NCI-H2196 treated with DMSO at 0.1 percent for 48 hours (cell line): ENCODE results near the gene EIF5A2.
"Not testable (repeated sequence)": the region's sequence is repeated elsewhere in the genome, so short reads cannot be mapped to it uniquely, and the experiment has no call there.

ENCODE experiments used
- DNase-seq: peaks from one replicate; lab custom pipeline; 2025; ENCODE audit not compliant: unreplicated experiment; lab: John Stamatoyannopoulos, UW

EIF5A2 gene

DNA sequence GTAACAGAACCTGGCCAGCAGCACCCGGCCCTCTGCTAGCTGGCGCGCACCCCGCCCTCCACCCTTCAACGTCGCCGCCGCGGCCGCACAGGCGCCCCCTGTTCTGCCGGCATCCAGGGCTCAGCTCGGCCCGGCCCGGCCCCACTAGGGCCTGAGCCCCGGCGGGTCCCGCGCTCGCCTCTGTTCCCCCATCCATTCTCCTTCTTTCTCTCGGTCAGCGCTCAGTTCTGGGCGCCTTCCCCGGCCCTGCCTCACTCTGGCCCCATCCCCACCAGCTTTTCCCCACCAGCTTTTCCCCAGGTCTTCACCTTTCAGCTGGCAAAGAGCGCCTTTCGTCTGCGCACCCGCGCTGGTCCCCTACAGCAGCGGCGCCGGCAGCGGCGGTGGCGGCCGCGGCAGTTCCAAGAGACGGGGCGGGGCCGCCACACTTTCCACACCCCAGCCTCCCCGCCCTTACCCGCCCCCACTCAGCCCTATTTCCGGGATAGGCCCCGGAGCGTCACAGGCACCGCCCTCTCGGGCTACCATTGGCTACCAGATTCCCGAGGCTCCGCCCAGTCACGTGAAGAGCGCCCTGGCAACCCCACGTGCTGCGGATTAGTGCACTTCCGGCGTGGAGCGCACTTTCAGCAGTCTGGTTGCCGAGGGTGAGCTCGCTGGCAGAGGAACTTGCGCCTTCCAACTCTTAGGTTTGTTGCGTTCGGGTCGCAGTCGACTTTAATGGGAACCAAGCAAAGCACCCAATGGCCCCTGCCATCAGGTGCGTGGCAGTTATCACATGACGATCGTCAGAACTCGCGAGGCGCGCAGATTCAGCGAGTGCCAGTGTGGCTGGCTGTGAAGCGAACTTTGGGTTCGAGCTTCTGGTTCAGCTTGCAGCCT is at the start of gene EIF5A2:
Gene EIF5A2, minus strand, starts transcription at position 403 of the 882 bp plus-strand sequence. CDS start 831 bp downstream, outside the sequence.
- DNase-seq = peak; percentile 96

DNA sequence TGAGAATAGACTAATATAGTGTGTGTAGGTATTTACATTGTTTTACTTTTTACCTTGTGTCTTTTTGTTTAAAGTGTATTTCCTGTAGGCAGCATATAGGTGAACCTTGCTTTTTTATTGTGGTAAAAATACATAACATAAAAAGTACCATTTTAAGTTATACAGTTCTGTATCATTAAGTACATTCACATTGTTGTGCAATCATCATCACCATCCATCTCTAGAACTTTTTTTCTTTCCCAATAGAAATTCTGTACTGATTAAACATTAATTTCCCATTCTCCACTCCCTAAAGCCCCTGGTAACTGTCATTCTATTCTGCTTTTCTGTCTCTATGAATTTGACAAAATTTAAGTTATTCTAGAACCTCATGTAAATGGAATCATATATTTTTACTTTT is 48.2 kb upstream of the EIF5A2 start:
- DNase-seq = no peak

GRCh38 chr3:170953736-170954135 is 45.3 kb upstream of the EIF5A2 start:
- no peak for DNase-seq

GRCh38 chr3:170953229-170953628 is 44.8 kb upstream of the EIF5A2 start:
- DNase-seq = no peak

DNA sequence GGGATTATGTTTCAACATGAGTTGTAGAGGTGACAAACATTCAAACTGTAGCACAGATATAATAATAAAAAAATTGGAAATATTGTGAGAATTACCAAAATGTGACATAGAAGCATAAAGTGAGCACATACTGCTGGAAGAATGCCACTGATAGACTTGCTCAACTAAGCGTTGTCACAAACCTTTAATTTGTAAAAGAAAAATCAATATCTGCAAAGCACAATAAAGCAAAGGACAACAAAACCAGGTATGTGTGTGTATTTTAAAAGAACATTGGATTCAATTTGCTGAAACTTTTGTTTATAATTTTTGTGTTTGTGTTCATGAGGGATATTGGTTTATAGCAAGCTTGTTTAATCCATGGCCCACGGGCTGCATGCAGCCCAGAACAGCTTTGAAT is 40.8 kb upstream of the EIF5A2 start:
- no peak for DNase-seq

GRCh38 chr3:170947018-170947769 is 38.8 kb upstream of the EIF5A2 start:
- no peak for DNase-seq

GRCh38 chr3:170942011-170942410 is 33.6 kb upstream of the EIF5A2 start:
- no peak for DNase-seq

GRCh38 chr3:170941551-170941950 is 33.1 kb upstream of the EIF5A2 start:
- DNase-seq = no peak

GRCh38 chr3:170933039-170933438 is 24.6 kb upstream of the EIF5A2 start:
- DNase-seq = not testable (repeated sequence)

- not testable (repeated sequence) for DNase-seq
Measured at GRCh38 chr3:170923553-170923952, 15.1 kb upstream of the EIF5A2 start.

- no peak for DNase-seq
Measured at GRCh38 chr3:170918715-170919114, 10.3 kb upstream of the EIF5A2 start.

DNA sequence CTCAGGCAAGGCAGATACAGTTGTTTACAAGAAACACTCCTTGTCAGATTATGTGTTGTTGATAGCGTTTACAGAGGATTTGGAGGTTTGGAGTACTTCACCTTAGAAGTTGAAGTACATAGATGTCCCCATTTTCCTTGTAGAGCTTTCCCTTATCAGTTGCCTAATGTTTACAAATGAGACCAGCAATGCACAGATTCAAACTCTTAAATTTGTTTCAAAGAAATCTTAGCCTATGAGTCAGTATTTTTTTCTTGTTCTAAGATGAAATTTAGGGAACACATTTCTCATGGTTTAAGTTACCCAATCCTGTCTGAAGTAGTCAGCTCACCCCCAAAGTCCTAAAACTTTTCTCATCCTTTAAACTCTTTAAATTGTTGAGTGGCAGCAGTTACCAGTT is 6.3 kb upstream of the EIF5A2 start:
- DNase-seq = no peak

DNA sequence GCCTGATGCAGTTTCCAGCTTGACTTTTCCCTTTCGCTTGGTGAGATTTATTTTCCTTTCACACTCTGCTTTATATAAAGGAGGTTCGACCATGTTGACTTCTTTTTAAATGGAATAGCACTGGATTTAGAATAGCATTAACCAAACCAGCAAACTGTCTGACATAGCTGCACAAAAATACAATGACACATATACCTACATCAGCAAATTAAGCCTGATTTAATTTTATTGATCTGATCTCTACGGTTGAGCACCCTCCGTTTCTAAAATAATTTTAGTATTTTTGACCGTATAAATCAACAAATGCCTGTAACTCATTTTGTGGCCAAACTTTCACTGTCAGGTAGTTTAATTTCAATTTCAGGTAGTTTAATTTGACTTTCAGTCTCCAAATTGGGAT is 5.8 kb upstream of the EIF5A2 start:
- no peak for DNase-seq

- no peak for DNase-seq
Measured at GRCh38 chr3:170911051-170911450, 2.6 kb upstream of the EIF5A2 start.

DNA sequence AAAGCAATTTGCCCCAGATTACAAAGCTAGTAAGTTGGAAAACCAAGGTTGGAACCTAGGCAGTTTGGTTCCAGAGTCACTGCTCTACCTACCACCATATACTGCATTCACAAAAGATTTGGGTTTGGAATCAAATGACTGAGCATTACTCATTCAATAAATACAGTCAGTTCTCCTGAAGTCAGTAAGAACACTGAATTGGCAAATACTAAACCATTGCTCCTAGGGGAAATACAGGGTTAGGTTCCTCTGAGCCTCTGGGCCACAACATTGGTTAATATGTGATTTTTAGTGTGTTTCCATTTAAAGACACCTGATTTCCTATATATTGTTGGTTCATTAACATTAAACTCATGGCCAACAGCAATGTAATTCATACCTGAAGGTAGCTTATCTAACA is 2.1 kb upstream of the EIF5A2 start:
- no peak for DNase-seq

DNA sequence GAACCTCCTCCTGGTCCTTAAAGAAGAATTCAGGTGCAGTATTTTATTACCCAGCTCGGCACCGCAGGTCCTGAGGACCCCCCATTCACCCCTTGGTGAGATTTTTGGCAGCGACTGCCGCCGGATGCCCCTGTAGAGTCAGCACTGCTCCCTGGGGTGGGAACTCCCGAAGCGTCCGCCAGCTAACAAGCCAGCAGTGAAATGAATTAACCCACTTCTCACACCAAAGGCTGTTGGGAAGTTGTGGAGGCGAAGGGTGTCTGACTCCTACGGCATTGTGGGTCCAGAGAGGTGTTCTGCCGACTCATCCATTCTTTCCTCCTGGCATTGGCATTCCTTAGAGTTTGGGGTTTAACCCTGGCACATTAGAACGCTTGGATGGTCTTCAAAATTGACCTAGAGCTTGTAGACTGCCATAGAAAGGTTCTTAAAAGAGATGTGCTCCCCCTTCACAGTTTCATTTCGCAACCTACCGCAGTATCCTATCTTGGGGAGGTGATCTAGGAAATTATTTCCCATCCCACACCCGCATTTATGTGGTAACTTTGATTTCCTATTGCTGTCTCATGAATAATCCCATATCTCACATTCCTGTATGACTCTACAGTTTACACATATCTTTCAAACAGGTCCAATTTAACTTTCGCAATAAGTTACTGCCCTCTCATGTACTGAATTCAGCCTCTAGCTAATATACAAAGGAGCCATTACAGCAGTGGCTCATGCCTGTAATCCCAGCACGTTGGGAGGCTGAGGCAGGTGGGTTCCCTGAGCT is 879 bp upstream of the EIF5A2 start:
- DNase-seq = no peak

DNA sequence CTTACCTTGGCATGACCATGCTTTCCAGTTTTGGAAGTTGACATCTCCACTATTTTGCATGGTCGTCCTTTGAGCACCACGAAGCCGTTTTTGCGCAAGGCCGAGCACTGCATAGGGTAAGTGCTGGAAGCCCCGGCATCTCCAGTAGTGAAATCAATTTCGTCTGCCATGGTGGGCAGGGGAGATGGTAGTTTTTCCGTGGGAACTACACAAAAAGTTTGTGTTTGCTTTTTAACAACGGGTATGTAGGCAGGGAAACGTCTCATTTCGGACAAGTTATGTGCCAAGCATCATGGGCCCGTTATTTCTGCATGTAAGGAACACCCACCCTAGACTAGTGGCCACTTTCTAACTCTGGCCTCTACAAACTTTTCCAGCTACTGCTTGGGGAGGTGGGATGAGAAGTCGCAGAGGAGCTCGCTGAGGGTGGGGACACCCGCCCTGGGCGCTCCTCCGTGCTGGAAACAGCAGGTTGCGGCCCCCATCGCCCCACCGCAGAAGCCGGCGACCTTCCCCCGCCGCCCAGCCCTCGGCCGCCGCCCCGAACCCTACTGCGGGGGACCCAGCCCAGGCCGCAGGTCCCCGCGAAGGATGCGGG is 701 bp downstream of the EIF5A2 start:
- DNase-seq = no peak

GRCh38 chr3:170905862-170906261 is 2.6 kb downstream of the EIF5A2 start:
- no peak for DNase-seq

DNA sequence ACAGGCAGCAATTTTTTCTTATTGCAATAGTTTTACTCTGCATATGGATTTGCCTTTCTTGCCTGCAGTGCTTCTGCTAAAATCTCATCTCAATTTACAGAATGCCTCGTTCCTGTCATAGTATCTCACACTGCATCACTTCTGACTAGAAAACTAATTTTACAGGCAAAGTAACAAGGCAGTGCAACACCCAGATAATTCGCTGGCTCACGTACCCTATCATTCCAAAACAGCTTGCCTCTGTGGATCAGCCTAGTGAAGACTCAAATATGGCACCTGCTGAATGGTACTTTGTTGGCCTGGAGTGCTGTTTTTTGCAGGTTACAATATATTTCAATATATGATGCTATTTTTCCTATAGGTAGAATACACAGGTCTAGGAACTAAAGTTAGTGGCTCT is 5.3 kb downstream of the EIF5A2 start:
- DNase-seq = no peak

- no peak for DNase-seq
Measured at GRCh38 chr3:170899455-170899854, 9.0 kb downstream of the EIF5A2 start.

DNA sequence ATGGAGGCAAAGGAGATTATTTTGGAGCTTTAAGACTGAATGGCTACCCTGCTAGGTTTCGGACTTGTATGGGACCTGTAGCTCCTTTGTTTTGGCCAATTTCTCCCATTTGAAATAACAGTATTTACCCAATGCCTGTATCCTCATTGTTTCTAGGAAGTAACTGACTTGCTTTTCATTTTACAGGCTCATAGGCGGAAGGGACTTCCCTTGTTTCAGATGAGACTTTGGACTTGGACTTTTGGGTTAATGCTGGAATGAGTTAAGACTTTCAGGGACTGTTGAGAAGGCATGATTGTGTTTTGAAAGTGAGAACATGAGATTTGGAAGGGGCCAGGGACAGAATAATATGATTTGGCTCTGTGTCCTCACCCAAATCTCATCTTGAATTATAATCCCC is 10.5 kb downstream of the EIF5A2 start:
- DNase-seq = no peak
